Small intestine (tissue), 7 donors: ENCODE measurements around the gene MAGEB17. TPM values are rescaled to one million over a fixed set of nuclear protein-coding genes. Genes with fewer than 3 reads are reported as not detected.
"Not testable (repeated sequence)": the region's sequence is repeated elsewhere in the genome, so short reads cannot be mapped to it uniquely, and the experiment has no call there.

ENCODE experiments used
- DNase-seq, 2 donors: peaks; one replicate each; pipeline versions ENCODE4 v3.0.0 to v3.0.0-alpha.2; 2013
- FAIRE-seq: peaks from 2 replicates; lab custom pipeline; 2012; peaks lifted over from hg19 to GRCh38; lab: Jason Lieb, UNC
- H3K27ac ChIP-seq, 3 donors: one replicate each; pipeline ENCODE4 v1.5.1; 2013; ENCODE audit warnings: low read length in 2 of 3, mild to moderate bottlenecking in 2 of 3, control low read depth in 1 of 3, inconsistent platforms in 1 of 3, low read depth in 1 of 3, moderate library complexity in 1 of 3
- H3K27me3 ChIP-seq, 3 donors: one replicate each; pipeline ENCODE4 v1.6.1; 2013; ENCODE audit warnings: low read length in 3 of 3, inconsistent platforms in 1 of 3; ENCODE audit not compliant: control insufficient read depth in 3 of 3, insufficient read depth in 3 of 3
- H3K36me3 ChIP-seq, 3 donors: one replicate each; pipeline ENCODE4 v1.6.1; 2013; ENCODE audit warnings: low read length in 3 of 3, inconsistent platforms in 1 of 3, low read depth in 1 of 3, mild to moderate bottlenecking in 1 of 3, moderate library complexity in 1 of 3; ENCODE audit not compliant: control insufficient read depth in 3 of 3, insufficient read depth in 2 of 3
- H3K4me1 ChIP-seq, 3 donors: one replicate each; pipeline ENCODE4 v1.6.1; 2013; ENCODE audit warnings: low read length in 2 of 3, inconsistent platforms in 1 of 3, low read depth in 1 of 3, mild to moderate bottlenecking in 1 of 3, moderate library complexity in 1 of 3; ENCODE audit not compliant: control insufficient read depth in 3 of 3, insufficient read depth in 2 of 3
- H3K4me3 ChIP-seq, 3 donors: one replicate each; pipeline ENCODE4 v1.5.1; 2013; ENCODE audit warnings: low read length in 3 of 3, control low read depth in 1 of 3, inconsistent platforms in 1 of 3, low read depth in 1 of 3, mild to moderate bottlenecking in 1 of 3, moderate library complexity in 1 of 3
- H3K9me3 ChIP-seq, 2 donors: one replicate each; pipeline ENCODE4 v1.6.1; 2013; ENCODE audit warnings: low read depth in 1 of 2, low read length in 1 of 2; ENCODE audit not compliant: control insufficient read depth in 2 of 2, insufficient read depth in 1 of 2
- WGBS, 3 donors: extraction: QIAGEN DNeasy Blood & Tissue Kit; methylation state at CpG; one replicate each; pipeline ENCODE4 v1.1.7; 2013; 5-methylcytosine and 5-hydroxymethylcytosine counted together
- polyA plus RNA-seq, 4 donors: library from polyadenylated mRNA; stranded (reverse) in 3 of 4; unstranded in 1 of 4; fragments of 200-250 nt in 3 of 4; fragments of 120-200 nt in 1 of 4; gene quantifications; one replicate each; pipeline versions ENCODE4 v1.2.1 to v1.2.3, GENCODE V29; 2013
- donor health status: healthy with polysubstance abuse.
- donor health status: control.
- donor health status: control.
- donor health status: Bipolar disorder and iron deficiency.
- donor health status: healthy.

The MAGEB17 gene
- polyA plus RNA-seq, 4 donors, result not detected

DNA sequence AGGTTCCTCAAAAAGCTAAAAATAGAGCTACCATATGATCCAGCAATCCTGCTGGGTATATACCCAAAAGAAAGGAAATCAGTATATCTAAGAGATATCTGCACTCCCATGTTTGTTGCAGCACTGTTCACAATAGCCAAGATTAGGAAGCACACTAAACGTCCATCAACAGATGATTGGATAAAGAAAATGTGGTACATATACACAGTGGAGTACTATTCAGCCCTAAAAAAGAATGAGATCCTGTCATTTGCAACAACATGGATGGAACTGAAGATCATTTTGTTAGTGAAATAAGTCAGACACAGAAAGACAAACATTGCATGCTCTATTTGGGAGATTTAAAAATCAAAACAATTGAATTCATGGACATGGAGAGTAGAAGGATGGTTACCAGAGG is 22.2 kb upstream of the MAGEB17 start:
- not testable (repeated sequence) for H3K27me3 ChIP-seq, H3K36me3 ChIP-seq, DNase-seq, H3K4me1 ChIP-seq, FAIRE-seq, H3K27ac ChIP-seq, H3K9me3 ChIP-seq, H3K4me3 ChIP-seq
- 54 to 68% (median 67%) methylated on average over 1 of the region's 1 CpG for WGBS, 3 donors

DNA sequence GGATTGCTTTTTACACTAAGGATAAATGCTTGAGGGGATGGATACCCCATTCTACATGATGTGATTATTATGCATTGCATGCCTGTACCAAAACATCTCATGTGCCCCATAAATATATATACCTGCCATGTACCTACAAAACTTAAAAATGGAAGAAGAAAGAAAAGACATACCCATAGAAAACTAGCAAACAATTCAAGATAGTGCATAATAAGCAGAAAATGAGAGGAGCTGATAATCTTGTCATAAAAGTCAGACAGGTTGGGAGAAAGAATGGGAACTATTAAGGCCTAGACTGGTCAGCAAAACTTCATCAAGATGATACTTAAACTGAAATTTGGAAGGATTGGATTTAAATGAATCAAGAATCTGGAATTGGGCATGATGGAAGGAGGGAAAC is 21.6 kb upstream of the MAGEB17 start:
- H3K27ac ChIP-seq, result no peak overlapping the region
- DNase-seq (no peak), FAIRE-seq (no peak)
- H3K4me3 ChIP-seq, result no peak overlapping the region
- no peaks in the 10 kb centered on the region for H3K36me3 ChIP-seq
- no peaks in the 10 kb centered on the region for H3K27me3 ChIP-seq
- H3K9me3 ChIP-seq, result no peaks in the 10 kb centered on the region
- no peaks in the 10 kb centered on the region for H3K4me1 ChIP-seq

DNA sequence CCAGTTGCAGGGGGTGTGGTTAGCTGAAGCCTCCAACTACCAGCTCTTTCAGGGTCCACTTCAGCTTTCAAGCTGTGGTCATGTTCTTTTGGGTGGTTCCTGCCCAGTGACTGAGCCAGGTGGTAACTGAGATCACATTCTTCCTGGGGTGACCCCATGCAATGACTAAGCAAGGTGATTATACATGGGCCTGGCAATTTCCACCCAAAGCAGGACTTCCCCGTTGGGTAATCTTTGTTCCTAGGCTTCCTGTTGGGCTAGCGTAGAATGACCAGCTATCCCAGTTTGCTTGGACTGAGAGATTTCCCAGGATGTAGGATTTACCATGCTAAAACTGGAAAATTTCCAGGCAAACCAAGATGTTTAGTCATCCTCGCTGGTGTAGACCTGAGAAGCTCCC is 18.4 kb upstream of the MAGEB17 start:
- Histone ChIP-seq H3K4me1 (no peaks in the 10 kb centered on the region), H3K4me3 (no peak overlapping the region), H3K27me3 (no peaks in the 10 kb centered on the region), H3K9me3 (no peaks in the 10 kb centered on the region), H3K36me3 (no peaks in the 10 kb centered on the region), H3K27ac (no peak overlapping the region)
- FAIRE-seq (no peak), DNase-seq (no peak)
- WGBS, 3 donors, result 66 to 88% (median 78%) methylated on average over 3 of the region's 3 CpGs

DNA sequence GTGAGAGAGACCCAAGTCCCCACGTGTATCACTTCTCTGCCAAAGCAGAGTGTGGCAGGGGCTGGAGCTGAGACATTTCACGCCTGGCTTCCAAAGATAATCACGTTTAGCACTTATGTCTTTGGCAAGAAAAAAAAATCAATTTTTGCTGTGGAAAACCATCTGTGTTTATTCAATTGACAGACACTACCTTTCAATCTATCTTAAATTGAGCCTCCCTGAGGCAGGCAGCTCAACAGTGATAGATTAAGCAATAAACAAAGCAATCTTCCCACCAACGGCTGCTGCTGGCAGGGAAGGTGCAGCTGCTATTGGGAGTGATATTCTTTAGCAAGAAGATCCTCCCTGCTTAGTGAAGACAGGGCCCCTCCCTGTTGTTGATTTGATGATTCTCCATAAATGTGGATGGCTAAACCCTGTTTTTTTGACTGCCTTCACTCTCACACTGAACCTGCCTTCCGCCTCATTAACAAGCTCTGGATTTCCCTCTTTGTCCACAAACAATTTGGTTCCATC is 11.6 kb upstream of the MAGEB17 start:
- Histone ChIP-seq H3K4me3 (no peak overlapping the region), H3K9me3 (no peaks in the 10 kb centered on the region), H3K36me3 (no peaks in the 10 kb centered on the region), H3K4me1 (no peaks in the 10 kb centered on the region), H3K27me3 (no peaks in the 10 kb centered on the region), H3K27ac (no peak overlapping the region)
- FAIRE-seq, result no peak
- DNase-seq, result no peak
- 53 to 65% (median 60%) methylated on average over 5 of the region's 5 CpGs for WGBS, 3 donors

DNA sequence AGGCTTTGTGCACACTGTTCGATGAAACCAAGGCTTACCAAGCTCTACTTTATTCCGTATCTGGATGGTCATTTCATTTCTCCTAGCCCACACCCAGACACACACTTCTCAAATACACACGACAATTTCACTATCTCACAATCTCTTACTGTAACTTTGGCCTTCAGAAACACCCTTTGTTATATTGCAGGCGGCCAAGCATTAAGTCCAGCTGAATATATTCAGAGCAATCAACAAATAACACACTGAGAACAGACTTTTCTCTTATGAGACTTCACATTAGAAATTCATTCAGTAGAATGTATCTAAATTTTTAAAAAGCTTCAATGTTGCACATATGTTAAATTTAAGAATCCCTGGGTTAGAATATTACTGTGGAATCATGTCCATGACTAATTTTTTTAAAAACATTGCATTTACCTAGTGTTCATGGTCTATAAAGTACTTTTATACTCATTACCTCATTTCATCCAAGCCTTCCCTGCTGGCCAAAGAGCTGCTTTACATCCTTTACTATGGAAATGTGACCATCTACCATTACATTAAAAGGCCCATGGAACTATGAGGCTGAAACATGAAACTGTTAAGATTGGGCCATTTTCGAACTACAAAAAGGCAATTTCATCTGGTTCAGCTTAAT is 10.5 kb upstream of the MAGEB17 start:
- WGBS, 3 donors, result 79 to 88% (median 82%) methylated on average over 5 of the region's 5 CpGs
- DNase-seq (no peak), FAIRE-seq (no peak)
- Histone ChIP-seq H3K27ac (no peak overlapping the region), H3K4me1 (no peaks in the 10 kb centered on the region), H3K27me3 (no peaks in the 10 kb centered on the region), H3K9me3 (no peaks in the 10 kb centered on the region), H3K4me3 (no peak overlapping the region), H3K36me3 (no peaks in the 10 kb centered on the region)

DNA sequence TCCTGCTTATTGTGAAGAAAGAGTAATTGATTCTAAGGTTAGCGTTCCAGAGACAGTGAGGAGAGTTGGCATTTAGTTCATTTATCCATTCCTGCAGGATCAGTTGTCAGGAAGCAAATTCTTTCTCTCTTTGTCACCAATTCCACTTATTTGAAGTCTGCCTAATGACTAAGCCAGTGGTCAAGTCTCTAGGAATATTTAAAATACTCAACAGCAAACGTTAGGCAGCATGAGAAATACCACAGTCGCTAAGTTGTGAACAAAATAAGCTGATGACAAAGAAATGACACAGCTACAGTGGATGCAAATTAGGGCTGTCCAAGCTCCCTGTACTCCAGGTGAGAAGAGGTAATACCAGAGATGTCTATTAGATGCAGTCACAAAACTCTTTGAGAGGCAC is 6.6 kb upstream of the MAGEB17 start:
- Histone ChIP-seq H3K27ac (no peak overlapping the region), H3K9me3 (no peaks in the 10 kb centered on the region), H3K36me3 (no peaks in the 10 kb centered on the region), H3K4me3 (no peak overlapping the region), H3K4me1 (no peaks in the 10 kb centered on the region), H3K27me3 (no peaks in the 10 kb centered on the region)
- DNase-seq (no peak), FAIRE-seq (no peak)
- WGBS, 3 donors, result 70 to 79% (median 72%) methylated on average over 3 of the region's 3 CpGs

DNA sequence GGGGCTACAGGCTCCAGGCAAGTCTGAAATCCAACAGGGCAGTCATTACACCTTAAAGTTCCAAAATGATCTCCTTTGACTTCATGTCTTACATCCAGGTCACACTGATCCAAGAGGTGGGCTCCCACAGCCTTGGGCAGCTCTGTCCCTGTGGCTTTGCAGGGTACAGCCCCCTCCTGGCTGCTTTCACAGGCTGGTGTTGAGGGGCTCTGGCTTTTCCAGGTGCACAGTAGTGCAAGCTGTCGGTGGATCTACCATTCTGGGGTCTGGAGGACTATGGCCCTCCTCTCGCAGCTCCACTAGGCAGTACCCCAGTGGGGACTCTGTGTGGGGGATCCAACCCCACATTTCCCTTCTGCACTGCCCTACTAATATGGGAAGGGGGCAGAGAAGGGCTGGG is 6.1 kb upstream of the MAGEB17 start:
- not testable (repeated sequence) for H3K9me3 ChIP-seq, H3K4me1 ChIP-seq, H3K27ac ChIP-seq, FAIRE-seq, H3K27me3 ChIP-seq, H3K4me3 ChIP-seq, DNase-seq, H3K36me3 ChIP-seq
- WGBS, 3 donors, result 84 to 93% (median 93%) methylated on average over 2 of the region's 2 CpGs

DNA sequence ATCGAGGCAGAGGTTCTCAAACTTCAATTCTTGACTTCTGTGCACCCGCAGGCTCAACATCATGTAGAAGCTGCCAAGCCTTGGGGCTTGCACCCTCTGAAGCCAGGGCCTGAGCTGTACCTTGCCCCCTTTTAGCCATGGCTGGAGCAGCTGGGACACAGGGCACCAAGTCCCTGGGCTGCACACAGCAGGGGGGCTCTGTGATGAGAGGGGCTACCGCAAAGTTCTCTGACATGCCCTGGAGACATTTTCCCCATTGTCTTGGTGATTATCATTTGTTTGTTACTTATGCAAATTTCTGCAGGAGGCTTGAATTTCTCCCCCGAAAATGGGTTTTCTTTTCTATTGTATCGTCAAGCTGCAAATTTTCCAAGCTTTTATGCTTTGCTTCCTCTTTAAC is 4.9 kb upstream of the MAGEB17 start:
- FAIRE-seq, result no peak
- Histone ChIP-seq H3K36me3 (no peaks in the 10 kb centered on the region), H3K27me3 (no peaks in the 10 kb centered on the region), H3K27ac (no peak overlapping the region), H3K4me1 (no peaks in the 10 kb centered on the region), H3K4me3 (no peak overlapping the region), H3K9me3 (no peaks in the 10 kb centered on the region)
- WGBS, 3 donors, result 66 to 86% (median 84%) methylated on average over 5 of the region's 5 CpGs
- no peak for DNase-seq

DNA sequence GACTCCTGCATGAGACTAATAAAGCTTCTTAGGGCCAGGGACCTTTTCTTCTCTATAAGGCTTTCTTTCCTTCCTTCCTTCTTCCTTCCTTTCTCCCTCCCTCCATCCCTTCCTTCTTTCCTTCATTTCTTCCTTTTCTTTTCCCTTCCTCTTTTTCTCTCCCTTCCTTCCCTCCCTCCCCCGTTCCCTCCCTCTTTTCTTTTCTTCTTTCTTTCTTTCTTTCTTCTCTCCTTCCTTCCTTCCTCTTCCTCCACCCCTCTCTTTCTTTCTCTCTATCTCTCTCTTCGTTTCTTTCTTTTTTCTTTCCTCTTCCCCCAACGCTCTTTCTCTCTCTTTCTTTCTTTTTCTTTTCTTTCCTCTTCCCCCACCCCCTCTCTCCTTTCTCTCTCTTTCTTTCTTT is 2.5 kb upstream of the MAGEB17 start:
- no peak for DNase-seq
- Histone ChIP-seq H3K27me3 (no peaks in the 10 kb centered on the region), H3K27ac (no peak overlapping the region), H3K4me1 (no peaks in the 10 kb centered on the region), H3K9me3 (no peaks in the 10 kb centered on the region), H3K4me3 (no peak overlapping the region), H3K36me3 (no peaks in the 10 kb centered on the region)
- no peak for FAIRE-seq
- 68 to 81% (median 77%) methylated on average over 3 of the region's 3 CpGs for WGBS, 3 donors
